ENCODE data around the gene GLRA2.

GLRA2 gene

DNA sequence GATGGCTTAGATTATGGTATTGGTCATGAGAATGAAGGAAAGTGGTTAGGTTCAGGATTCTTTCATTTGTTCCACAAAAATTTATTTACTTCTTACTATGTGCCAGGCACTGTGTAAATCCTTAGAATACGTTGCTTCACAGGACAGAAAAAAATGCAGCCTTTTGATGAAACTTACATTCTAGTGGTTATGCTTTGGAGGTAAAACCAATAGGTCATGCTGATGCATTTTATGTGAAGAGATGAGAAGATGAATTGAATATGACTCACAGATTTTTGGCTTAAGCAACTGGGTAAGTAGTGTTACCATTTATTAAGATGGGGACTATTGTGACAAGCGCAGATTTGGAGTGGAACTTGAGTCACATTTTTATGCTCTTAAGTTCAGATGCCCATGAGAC lies 165.3 kb downstream of the GLRA2 start:
- no peak overlapping the region for H3K4me3 ChIP-seq (ENCODE audit: insufficient read depth, low read depth, low read length, poor library complexity, severe bottlenecking)
- H3K27me3 ChIP-seq (replicated peaks; ENCODE audit: control insufficient read depth, insufficient read depth, low read length, poor library complexity, severe bottlenecking), result no peaks in the 10 kb centered on the region
- H3K9me3 ChIP-seq (ENCODE audit: control insufficient read depth, low read length), result no peaks in the 10 kb centered on the region
- DNase-seq, result no peak
- no peak overlapping the region for H3K27ac ChIP-seq (ENCODE audit: insufficient read depth, low read length, poor library complexity, severe bottlenecking)
- H3K36me3 ChIP-seq (ENCODE audit: control insufficient read depth, insufficient read depth, low read length), result no peaks in the 10 kb centered on the region
- no peaks in the 10 kb centered on the region for H3K4me1 ChIP-seq (ENCODE audit: control insufficient read depth, insufficient read depth, low read length, poor library complexity, severe bottlenecking)

DNA sequence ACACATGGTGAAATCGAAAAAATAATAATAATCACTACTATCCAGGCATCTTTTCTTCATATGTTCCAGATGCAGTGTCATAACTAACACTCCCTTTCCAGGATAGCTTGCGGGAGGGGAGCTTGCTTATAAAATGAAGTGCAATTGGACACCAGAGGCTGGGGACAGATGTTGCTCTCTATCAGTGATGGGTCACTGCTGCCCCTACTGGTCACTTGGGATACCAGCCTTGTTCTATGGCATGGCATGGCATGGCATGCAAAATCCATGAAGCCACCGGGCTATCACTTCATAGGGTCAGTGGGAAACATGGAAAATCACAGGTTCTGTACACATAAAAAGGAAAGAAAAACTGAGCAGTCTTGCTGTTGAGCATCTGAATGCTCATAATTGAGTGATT lies 168.1 kb downstream of the GLRA2 start:
- no peak for DNase-seq
- H3K27ac ChIP-seq (ENCODE audit: insufficient read depth, low read length, poor library complexity, severe bottlenecking), result no peak overlapping the region
- no peaks in the 10 kb centered on the region for H3K9me3 ChIP-seq (ENCODE audit: control insufficient read depth, low read length)
- H3K4me1 ChIP-seq (ENCODE audit: control insufficient read depth, insufficient read depth, low read length, poor library complexity, severe bottlenecking), result no peaks in the 10 kb centered on the region
- no peak overlapping the region for H3K4me3 ChIP-seq (ENCODE audit: insufficient read depth, low read depth, low read length, poor library complexity, severe bottlenecking)
- no peaks in the 10 kb centered on the region for H3K36me3 ChIP-seq (ENCODE audit: control insufficient read depth, insufficient read depth, low read length)
- no peaks in the 10 kb centered on the region for H3K27me3 ChIP-seq (replicated peaks; ENCODE audit: control insufficient read depth, insufficient read depth, low read length, poor library complexity, severe bottlenecking)

DNA sequence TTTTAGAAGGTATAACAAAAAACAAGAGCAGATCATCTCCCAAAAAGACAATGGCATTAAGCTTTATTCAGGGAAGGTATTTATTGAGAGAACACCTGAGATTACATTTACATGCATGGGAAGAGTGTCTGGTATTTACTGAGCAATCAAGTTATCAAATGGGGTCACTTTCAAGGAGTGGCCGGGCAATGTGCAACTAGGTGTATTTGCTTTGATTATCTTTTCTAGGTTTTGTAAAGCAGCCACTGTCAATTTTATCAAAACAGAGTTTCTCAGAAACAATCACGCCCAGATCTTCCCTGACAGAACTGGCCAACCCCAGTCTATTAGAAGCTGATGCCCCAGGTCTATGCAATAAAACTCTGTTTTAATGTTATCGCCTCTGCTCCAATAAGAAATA lies 169.5 kb downstream of the GLRA2 start:
- no peaks in the 10 kb centered on the region for H3K4me1 ChIP-seq (ENCODE audit: control insufficient read depth, insufficient read depth, low read length, poor library complexity, severe bottlenecking)
- H3K27ac ChIP-seq (ENCODE audit: insufficient read depth, low read length, poor library complexity, severe bottlenecking), result no peak overlapping the region
- H3K9me3 ChIP-seq (ENCODE audit: control insufficient read depth, low read length), result no peaks in the 10 kb centered on the region
- DNase-seq, result no peak
- no peaks in the 10 kb centered on the region for H3K36me3 ChIP-seq (ENCODE audit: control insufficient read depth, insufficient read depth, low read length)
- no peak overlapping the region for H3K4me3 ChIP-seq (ENCODE audit: insufficient read depth, low read depth, low read length, poor library complexity, severe bottlenecking)
- H3K27me3 ChIP-seq (replicated peaks; ENCODE audit: control insufficient read depth, insufficient read depth, low read length, poor library complexity, severe bottlenecking), result no peaks in the 10 kb centered on the region

DNA sequence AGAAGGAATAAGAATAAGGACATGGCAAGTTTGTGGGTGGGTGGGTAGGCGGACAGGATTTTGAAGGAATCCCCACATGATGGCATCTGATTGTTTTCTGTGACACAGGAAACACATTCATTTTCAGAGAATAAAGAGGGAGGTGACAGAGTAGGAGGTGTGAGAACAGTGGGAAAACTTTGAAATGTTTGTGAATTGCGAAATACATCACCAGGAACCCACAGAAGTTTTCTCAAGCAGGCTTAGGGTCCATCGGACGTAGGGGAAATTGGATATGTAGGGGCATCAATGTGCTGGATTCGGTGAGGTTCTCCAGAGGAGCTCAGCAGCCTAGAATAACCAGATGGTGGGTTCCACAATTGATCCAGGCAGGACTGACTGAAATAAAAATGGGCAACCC lies 171.6 kb downstream of the GLRA2 start:
- H3K4me1 ChIP-seq (ENCODE audit: control insufficient read depth, insufficient read depth, low read length, poor library complexity, severe bottlenecking), result no peaks in the 10 kb centered on the region
- no peak for DNase-seq
- no peaks in the 10 kb centered on the region for H3K27me3 ChIP-seq (replicated peaks; ENCODE audit: control insufficient read depth, insufficient read depth, low read length, poor library complexity, severe bottlenecking)
- H3K4me3 ChIP-seq (ENCODE audit: insufficient read depth, low read depth, low read length, poor library complexity, severe bottlenecking), result no peak overlapping the region
- no peak overlapping the region for H3K27ac ChIP-seq (ENCODE audit: insufficient read depth, low read length, poor library complexity, severe bottlenecking)
- H3K36me3 ChIP-seq (ENCODE audit: control insufficient read depth, insufficient read depth, low read length), result no peaks in the 10 kb centered on the region
- no peaks in the 10 kb centered on the region for H3K9me3 ChIP-seq (ENCODE audit: control insufficient read depth, low read length)

DNA sequence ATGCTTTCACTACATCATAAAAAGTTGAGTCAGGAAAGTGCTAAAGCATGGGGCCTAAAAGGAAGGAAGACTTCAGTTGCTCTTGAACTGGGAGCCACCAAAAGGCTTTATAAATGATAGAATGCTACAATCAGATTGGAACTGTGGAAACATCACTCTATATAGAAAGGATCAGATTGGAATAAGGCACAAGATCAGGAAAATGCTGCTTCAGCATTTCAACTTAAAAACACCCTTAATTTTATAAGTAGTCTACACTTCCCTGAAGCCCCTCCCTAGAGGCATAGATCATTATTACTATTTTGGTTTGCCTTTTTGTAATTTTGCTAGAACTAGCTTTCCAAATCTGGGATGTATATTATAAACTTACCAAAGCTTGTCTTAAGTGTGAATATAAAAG lies 172.8 kb downstream of the GLRA2 start:
- no peaks in the 10 kb centered on the region for H3K36me3 ChIP-seq (ENCODE audit: control insufficient read depth, insufficient read depth, low read length)
- DNase-seq, result no peak
- H3K4me3 ChIP-seq (ENCODE audit: insufficient read depth, low read depth, low read length, poor library complexity, severe bottlenecking), result no peak overlapping the region
- no peaks in the 10 kb centered on the region for H3K27me3 ChIP-seq (replicated peaks; ENCODE audit: control insufficient read depth, insufficient read depth, low read length, poor library complexity, severe bottlenecking)
- no peak overlapping the region for H3K27ac ChIP-seq (ENCODE audit: insufficient read depth, low read length, poor library complexity, severe bottlenecking)
- H3K9me3 ChIP-seq (ENCODE audit: control insufficient read depth, low read length), result no peaks in the 10 kb centered on the region
- H3K4me1 ChIP-seq (ENCODE audit: control insufficient read depth, insufficient read depth, low read length, poor library complexity, severe bottlenecking), result no peaks in the 10 kb centered on the region

DNA sequence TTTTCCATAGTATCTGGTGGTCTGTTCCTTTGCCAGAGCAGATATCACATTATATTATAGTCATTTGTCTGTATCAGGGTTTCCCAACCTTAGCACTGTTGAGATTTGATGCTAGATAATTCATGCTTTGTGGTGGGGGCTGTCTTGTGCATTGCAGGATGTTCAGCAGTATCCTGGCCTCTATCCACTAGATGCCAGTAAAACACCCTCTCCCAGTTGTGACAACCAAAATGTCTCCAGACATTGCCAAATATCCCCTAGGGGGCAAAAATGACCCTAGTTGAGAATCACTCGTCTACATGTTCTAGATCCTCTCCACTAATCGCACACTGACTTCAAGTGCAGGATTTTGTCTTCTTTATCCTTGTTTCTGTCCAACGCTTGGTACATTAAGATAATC lies 182.8 kb downstream of the GLRA2 start:
- no peaks in the 10 kb centered on the region for H3K9me3 ChIP-seq (ENCODE audit: control insufficient read depth, low read length)
- no peaks in the 10 kb centered on the region for H3K27me3 ChIP-seq (replicated peaks; ENCODE audit: control insufficient read depth, insufficient read depth, low read length, poor library complexity, severe bottlenecking)
- H3K27ac ChIP-seq (ENCODE audit: insufficient read depth, low read length, poor library complexity, severe bottlenecking), result no peak overlapping the region
- H3K36me3 ChIP-seq (ENCODE audit: control insufficient read depth, insufficient read depth, low read length), result no peaks in the 10 kb centered on the region
- no peak for DNase-seq
- no peak overlapping the region for H3K4me3 ChIP-seq (ENCODE audit: insufficient read depth, low read depth, low read length, poor library complexity, severe bottlenecking)
- no peaks in the 10 kb centered on the region for H3K4me1 ChIP-seq (ENCODE audit: control insufficient read depth, insufficient read depth, low read length, poor library complexity, severe bottlenecking)

DNA sequence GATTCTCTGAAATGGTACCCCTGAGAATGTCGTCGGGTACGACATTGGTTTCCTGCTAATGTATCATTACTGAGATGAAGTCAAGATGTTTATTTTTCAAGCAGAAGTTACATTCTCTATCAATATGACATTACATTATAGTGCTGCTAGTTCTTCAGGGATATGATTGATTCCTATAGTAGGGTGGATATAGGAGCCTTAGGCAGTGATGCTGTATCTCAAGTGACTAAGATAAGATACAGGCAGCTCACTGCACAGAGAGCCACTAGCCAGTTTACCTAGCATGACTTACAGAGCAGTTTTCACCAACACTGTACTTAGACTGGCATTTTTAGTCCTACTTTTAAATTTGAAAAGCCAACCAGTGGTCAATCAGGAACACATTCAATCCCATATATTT lies 188.6 kb downstream of the GLRA2 start:
- Histone ChIP-seq H3K4me1 (ENCODE audit: control insufficient read depth, insufficient read depth, low read length, poor library complexity, severe bottlenecking) (no peaks in the 10 kb centered on the region), H3K27me3 (replicated peaks; ENCODE audit: control insufficient read depth, insufficient read depth, low read length, poor library complexity, severe bottlenecking) (no peaks in the 10 kb centered on the region), H3K9me3 (ENCODE audit: control insufficient read depth, low read length) (no peaks in the 10 kb centered on the region), H3K36me3 (ENCODE audit: control insufficient read depth, insufficient read depth, low read length) (no peaks in the 10 kb centered on the region), H3K27ac (ENCODE audit: insufficient read depth, low read length, poor library complexity, severe bottlenecking) (no peak overlapping the region), H3K4me3 (ENCODE audit: insufficient read depth, low read depth, low read length, poor library complexity, severe bottlenecking) (no peak overlapping the region)
- DNase-seq, result no peak

DNA sequence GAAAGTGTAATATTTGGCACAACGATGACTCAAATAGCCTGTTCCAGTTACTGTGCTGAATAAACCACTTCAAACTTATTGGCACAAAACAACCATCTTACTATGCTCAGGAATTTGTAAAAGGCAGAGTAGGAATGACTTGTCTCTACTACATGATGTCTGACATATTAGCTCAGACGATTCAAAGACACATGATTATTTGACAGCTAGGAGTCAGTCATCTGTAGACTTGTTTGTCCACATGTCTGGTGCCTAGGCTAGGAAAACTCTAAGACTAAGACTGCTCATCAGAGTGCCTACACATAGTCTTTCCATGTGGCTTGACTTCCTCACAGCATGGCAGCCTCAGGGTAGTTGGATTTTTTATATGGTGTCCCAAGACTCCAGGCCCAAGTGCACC lies 189.1 kb downstream of the GLRA2 start:
- Histone ChIP-seq H3K36me3 (ENCODE audit: control insufficient read depth, insufficient read depth, low read length) (no peaks in the 10 kb centered on the region), H3K27ac (ENCODE audit: insufficient read depth, low read length, poor library complexity, severe bottlenecking) (no peak overlapping the region), H3K4me1 (ENCODE audit: control insufficient read depth, insufficient read depth, low read length, poor library complexity, severe bottlenecking) (no peaks in the 10 kb centered on the region), H3K9me3 (ENCODE audit: control insufficient read depth, low read length) (no peaks in the 10 kb centered on the region), H3K27me3 (replicated peaks; ENCODE audit: control insufficient read depth, insufficient read depth, low read length, poor library complexity, severe bottlenecking) (no peaks in the 10 kb centered on the region), H3K4me3 (ENCODE audit: insufficient read depth, low read depth, low read length, poor library complexity, severe bottlenecking) (no peak overlapping the region)
- DNase-seq, result no peak

DNA sequence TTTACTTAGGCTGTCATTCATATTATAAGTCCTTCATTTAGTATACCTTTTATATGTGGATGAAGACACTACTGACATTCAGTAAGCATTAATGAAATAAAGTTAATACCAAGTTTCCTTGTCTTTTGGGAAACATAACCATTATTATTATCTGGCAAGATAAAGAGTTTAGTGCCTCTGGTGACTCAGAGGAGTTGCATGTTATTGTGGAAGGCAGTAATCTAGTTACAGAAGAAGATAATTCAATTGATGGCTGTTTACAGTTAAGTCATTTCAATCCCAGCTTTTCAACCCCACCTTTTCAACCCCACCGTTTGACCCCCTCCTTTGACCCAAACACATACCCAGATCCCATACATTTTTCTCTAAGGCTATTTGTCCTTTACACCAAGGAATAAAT lies 199.7 kb downstream of the GLRA2 start:
- no peaks in the 10 kb centered on the region for H3K27me3 ChIP-seq (replicated peaks; ENCODE audit: control insufficient read depth, insufficient read depth, low read length, poor library complexity, severe bottlenecking)
- DNase-seq, result no peak
- no peaks in the 10 kb centered on the region for H3K4me1 ChIP-seq (ENCODE audit: control insufficient read depth, insufficient read depth, low read length, poor library complexity, severe bottlenecking)
- H3K36me3 ChIP-seq (ENCODE audit: control insufficient read depth, insufficient read depth, low read length), result no peaks in the 10 kb centered on the region
- no peak overlapping the region for H3K4me3 ChIP-seq (ENCODE audit: insufficient read depth, low read depth, low read length, poor library complexity, severe bottlenecking)
- H3K9me3 ChIP-seq (ENCODE audit: control insufficient read depth, low read length), result no peaks in the 10 kb centered on the region
- H3K27ac ChIP-seq (ENCODE audit: insufficient read depth, low read length, poor library complexity, severe bottlenecking), result no peak overlapping the region

DNA sequence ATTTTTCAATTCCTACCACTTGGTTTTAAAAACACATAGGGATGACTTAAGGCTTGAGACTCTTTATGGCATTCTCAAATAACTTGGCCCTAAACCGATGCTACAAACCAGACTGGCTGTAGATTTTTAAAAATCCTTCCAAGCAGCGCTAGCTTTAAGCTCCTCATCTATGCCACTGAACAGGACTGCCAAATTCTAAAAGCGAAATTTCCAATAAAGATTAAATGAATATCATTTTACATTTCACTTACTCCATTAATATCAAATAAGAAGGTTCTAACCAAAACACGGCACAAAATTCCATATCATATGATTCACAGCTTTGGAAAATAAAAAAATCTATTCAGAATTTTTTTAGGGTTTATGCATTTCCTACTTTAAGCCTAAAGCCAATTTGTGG lies 209.3 kb downstream of the GLRA2 start:
- DNase-seq, result no peak
- Histone ChIP-seq H3K4me3 (ENCODE audit: insufficient read depth, low read depth, low read length, poor library complexity, severe bottlenecking) (no peak overlapping the region), H3K36me3 (ENCODE audit: control insufficient read depth, insufficient read depth, low read length) (no peaks in the 10 kb centered on the region), H3K27ac (ENCODE audit: insufficient read depth, low read length, poor library complexity, severe bottlenecking) (no peak overlapping the region), H3K9me3 (ENCODE audit: control insufficient read depth, low read length) (no peaks in the 10 kb centered on the region), H3K27me3 (replicated peaks; ENCODE audit: control insufficient read depth, insufficient read depth, low read length, poor library complexity, severe bottlenecking) (no peaks in the 10 kb centered on the region), H3K4me1 (ENCODE audit: control insufficient read depth, insufficient read depth, low read length, poor library complexity, severe bottlenecking) (no peaks in the 10 kb centered on the region)

DNA sequence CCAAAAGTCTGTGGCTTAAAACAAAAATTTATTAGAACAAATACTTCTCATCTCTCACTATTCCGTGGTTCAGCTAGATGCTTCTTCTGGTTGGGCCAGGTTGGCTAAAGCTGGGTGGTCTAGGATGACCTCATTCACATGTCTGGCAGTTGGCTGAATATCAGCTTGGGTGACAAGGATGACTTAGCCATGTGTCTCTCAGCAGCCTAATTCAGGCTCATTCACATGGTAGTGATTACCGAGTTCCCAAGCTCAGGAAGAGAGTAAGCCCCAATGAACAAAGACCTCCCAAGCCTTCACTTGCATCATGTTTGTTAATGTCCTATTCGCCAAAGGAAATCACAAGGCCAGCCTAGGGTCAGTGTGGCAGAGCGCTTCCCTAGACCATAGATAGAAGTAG lies 224.1 kb downstream of the GLRA2 start:
- H3K27me3 ChIP-seq (replicated peaks; ENCODE audit: control insufficient read depth, insufficient read depth, low read length, poor library complexity, severe bottlenecking), result no peaks in the 10 kb centered on the region
- no peak for DNase-seq
- no peak overlapping the region for H3K27ac ChIP-seq (ENCODE audit: insufficient read depth, low read length, poor library complexity, severe bottlenecking)
- no peaks in the 10 kb centered on the region for H3K9me3 ChIP-seq (ENCODE audit: control insufficient read depth, low read length)
- H3K4me3 ChIP-seq (ENCODE audit: insufficient read depth, low read depth, low read length, poor library complexity, severe bottlenecking), result no peak overlapping the region
- no peaks in the 10 kb centered on the region for H3K36me3 ChIP-seq (ENCODE audit: control insufficient read depth, insufficient read depth, low read length)
- H3K4me1 ChIP-seq (ENCODE audit: control insufficient read depth, insufficient read depth, low read length, poor library complexity, severe bottlenecking), result no peaks in the 10 kb centered on the region
